ENCODE results near the gene CABLES2.

CABLES2 gene

GRCh38 chr20:62409086-62409853, 2.2 kb upstream of the CABLES2 start:
- H3K4me3 ChIP-seq (ENCODE audit: extremely low read depth, insufficient read depth, low read length, poor library complexity, severe bottlenecking) = no peak overlapping the region
- H3K36me3 ChIP-seq (ENCODE audit: control insufficient read depth, insufficient read depth, low read length) = no peaks in the 10 kb centered on the region
- WGBS, 2 experiments (ENCODE audit: insufficient coverage in 2 of 2) = 85 to 91% methylated on average over 9 to 11 of the region's 12 CpGs
- no peak overlapping the region for H3K27ac ChIP-seq (ENCODE audit: low read depth, low read length, severe bottlenecking)
- no peaks in the 10 kb centered on the region for H3K9me3 ChIP-seq (ENCODE audit: control insufficient read depth, low read length)
- H3K4me1 ChIP-seq (ENCODE audit: control insufficient read depth, insufficient read depth, low read length, poor library complexity, severe bottlenecking) = no peaks in the 10 kb centered on the region

GRCh38 chr20:62408640-62409039, 1.6 kb upstream of the CABLES2 start:
- H3K4me3 ChIP-seq (ENCODE audit: extremely low read depth, insufficient read depth, low read length, poor library complexity, severe bottlenecking) = no peak overlapping the region
- no peaks in the 10 kb centered on the region for H3K36me3 ChIP-seq (ENCODE audit: control insufficient read depth, insufficient read depth, low read length)
- H3K27ac ChIP-seq (ENCODE audit: low read depth, low read length, severe bottlenecking) = no peak overlapping the region
- no peaks in the 10 kb centered on the region for H3K9me3 ChIP-seq (ENCODE audit: control insufficient read depth, low read length)
- WGBS, 2 experiments (ENCODE audit: insufficient coverage in 2 of 2) = 84% methylated on average over 6 to 10 of the region's 12 CpGs
- no peaks in the 10 kb centered on the region for H3K4me1 ChIP-seq (ENCODE audit: control insufficient read depth, insufficient read depth, low read length, poor library complexity, severe bottlenecking)

- WGBS, 2 experiments (ENCODE audit: insufficient coverage in 2 of 2) = 92% methylated on average over 13 to 15 of the region's 15 CpGs
- Histone ChIP-seq H3K9me3 (ENCODE audit: control insufficient read depth, low read length) (no peaks in the 10 kb centered on the region), H3K4me1 (ENCODE audit: control insufficient read depth, insufficient read depth, low read length, poor library complexity, severe bottlenecking) (no peaks in the 10 kb centered on the region), H3K27ac (ENCODE audit: low read depth, low read length, severe bottlenecking) (no peak overlapping the region), H3K36me3 (ENCODE audit: control insufficient read depth, insufficient read depth, low read length) (no peaks in the 10 kb centered on the region), H3K4me3 (ENCODE audit: extremely low read depth, insufficient read depth, low read length, poor library complexity, severe bottlenecking) (no peak overlapping the region)
These were observed 970 bp upstream of the CABLES2 start for GRCh38 chr20:62408055-62408454.

GRCh38 chr20:62406635-62407176, 379 bp downstream of the CABLES2 start:
- Histone ChIP-seq H3K4me1 (ENCODE audit: control insufficient read depth, insufficient read depth, low read length, poor library complexity, severe bottlenecking) (no peaks in the 10 kb centered on the region), H3K4me3 (ENCODE audit: extremely low read depth, insufficient read depth, low read length, poor library complexity, severe bottlenecking) (peak overlapping the region; percentile 49), H3K36me3 (ENCODE audit: control insufficient read depth, insufficient read depth, low read length) (no peaks in the 10 kb centered on the region), H3K27ac (ENCODE audit: low read depth, low read length, severe bottlenecking) (no peak overlapping the region), H3K9me3 (ENCODE audit: control insufficient read depth, low read length) (no peaks in the 10 kb centered on the region)
- 3 to 5% methylated on average over 24 to 28 of the region's 42 CpGs for WGBS, 2 experiments (ENCODE audit: insufficient coverage in 2 of 2)

- Histone ChIP-seq H3K27ac (ENCODE audit: low read depth, low read length, severe bottlenecking) (no peak overlapping the region), H3K9me3 (ENCODE audit: control insufficient read depth, low read length) (no peaks in the 10 kb centered on the region), H3K4me3 (ENCODE audit: extremely low read depth, insufficient read depth, low read length, poor library complexity, severe bottlenecking) (peak overlapping the region; percentile 49), H3K4me1 (ENCODE audit: control insufficient read depth, insufficient read depth, low read length, poor library complexity, severe bottlenecking) (no peaks in the 10 kb centered on the region), H3K36me3 (ENCODE audit: control insufficient read depth, insufficient read depth, low read length) (no peaks in the 10 kb centered on the region)
- WGBS, 2 experiments (ENCODE audit: insufficient coverage in 2 of 2) = 78 to 89% methylated on average over 10 of the region's 10 CpGs
These were observed 1.0 kb downstream of the CABLES2 start for GRCh38 chr20:62405981-62406513.

GRCh38 chr20:62405108-62405980, 1.7 kb downstream of the CABLES2 start:
- no peaks in the 10 kb centered on the region for H3K36me3 ChIP-seq (ENCODE audit: control insufficient read depth, insufficient read depth, low read length)
- no peaks in the 10 kb centered on the region for H3K9me3 ChIP-seq (ENCODE audit: control insufficient read depth, low read length)
- H3K4me1 ChIP-seq (ENCODE audit: control insufficient read depth, insufficient read depth, low read length, poor library complexity, severe bottlenecking) = no peaks in the 10 kb centered on the region
- H3K4me3 ChIP-seq (ENCODE audit: extremely low read depth, insufficient read depth, low read length, poor library complexity, severe bottlenecking) = no peak overlapping the region
- 79 to 87% methylated on average over 22 to 23 of the region's 23 CpGs for WGBS, 2 experiments (ENCODE audit: insufficient coverage in 2 of 2)
- no peak overlapping the region for H3K27ac ChIP-seq (ENCODE audit: low read depth, low read length, severe bottlenecking)

GRCh38 chr20:62404761-62405107, 2.4 kb downstream of the CABLES2 start:
- no peaks in the 10 kb centered on the region for H3K36me3 ChIP-seq (ENCODE audit: control insufficient read depth, insufficient read depth, low read length)
- H3K4me3 ChIP-seq (ENCODE audit: extremely low read depth, insufficient read depth, low read length, poor library complexity, severe bottlenecking) = no peak overlapping the region
- no peaks in the 10 kb centered on the region for H3K4me1 ChIP-seq (ENCODE audit: control insufficient read depth, insufficient read depth, low read length, poor library complexity, severe bottlenecking)
- H3K9me3 ChIP-seq (ENCODE audit: control insufficient read depth, low read length) = no peaks in the 10 kb centered on the region
- no peak overlapping the region for H3K27ac ChIP-seq (ENCODE audit: low read depth, low read length, severe bottlenecking)
- 90 to 93% methylated on average over 11 to 12 of the region's 12 CpGs for WGBS, 2 experiments (ENCODE audit: insufficient coverage in 2 of 2)

- WGBS, 2 experiments (ENCODE audit: insufficient coverage in 2 of 2) = 89 to 95% methylated on average over 8 to 9 of the region's 9 CpGs
- no peak overlapping the region for H3K4me3 ChIP-seq (ENCODE audit: extremely low read depth, insufficient read depth, low read length, poor library complexity, severe bottlenecking)
- H3K9me3 ChIP-seq (ENCODE audit: control insufficient read depth, low read length) = no peaks in the 10 kb centered on the region
- H3K27ac ChIP-seq (ENCODE audit: low read depth, low read length, severe bottlenecking) = no peak overlapping the region
- H3K4me1 ChIP-seq (ENCODE audit: control insufficient read depth, insufficient read depth, low read length, poor library complexity, severe bottlenecking) = no peaks in the 10 kb centered on the region
- H3K36me3 ChIP-seq (ENCODE audit: control insufficient read depth, insufficient read depth, low read length) = no peaks in the 10 kb centered on the region
These were observed 2.9 kb downstream of the CABLES2 start for GRCh38 chr20:62404112-62404665.

GRCh38 chr20:62403331-62403730, 3.8 kb downstream of the CABLES2 start:
- no peak overlapping the region for H3K4me3 ChIP-seq (ENCODE audit: extremely low read depth, insufficient read depth, low read length, poor library complexity, severe bottlenecking)
- 90 to 94% methylated on average over 9 to 10 of the region's 13 CpGs for WGBS, 2 experiments (ENCODE audit: insufficient coverage in 2 of 2)
- no peaks in the 10 kb centered on the region for H3K36me3 ChIP-seq (ENCODE audit: control insufficient read depth, insufficient read depth, low read length)
- no peak overlapping the region for H3K27ac ChIP-seq (ENCODE audit: low read depth, low read length, severe bottlenecking)
- H3K9me3 ChIP-seq (ENCODE audit: control insufficient read depth, low read length) = no peaks in the 10 kb centered on the region
- H3K4me1 ChIP-seq (ENCODE audit: control insufficient read depth, insufficient read depth, low read length, poor library complexity, severe bottlenecking) = no peaks in the 10 kb centered on the region

- Histone ChIP-seq H3K4me3 (ENCODE audit: extremely low read depth, insufficient read depth, low read length, poor library complexity, severe bottlenecking) (no peak overlapping the region), H3K36me3 (ENCODE audit: control insufficient read depth, insufficient read depth, low read length) (no peaks in the 10 kb centered on the region), H3K4me1 (ENCODE audit: control insufficient read depth, insufficient read depth, low read length, poor library complexity, severe bottlenecking) (no peaks in the 10 kb centered on the region), H3K27ac (ENCODE audit: low read depth, low read length, severe bottlenecking) (no peak overlapping the region), H3K9me3 (ENCODE audit: control insufficient read depth, low read length) (no peaks in the 10 kb centered on the region)
- WGBS, 2 experiments (ENCODE audit: insufficient coverage in 2 of 2) = 95 to 96% methylated on average over 23 of the region's 23 CpGs
These were observed 4.5 kb downstream of the CABLES2 start for GRCh38 chr20:62402456-62403150.
